Fibroblast of lung (primary cell): ENCODE data around the gene PYCARD.

Source experiments
- CTCF ChIP-seq, 2 donors: IDR thresholded peaks in 1 of 2; conservative IDR thresholded peaks in 1 of 2; 1 replicate in 1 of 2; 2 replicates in 1 of 2; pipeline ENCODE4 v1.5.1; 2011 to 2012; ENCODE audit warnings: low read length in 2 of 2, control low read depth in 1 of 2, inconsistent platforms in 1 of 2, low read depth in 1 of 2, mild to moderate bottlenecking in 1 of 2
- EZH2 ChIP-seq: IDR thresholded peaks from 2 replicates; pipeline ENCODE4 v1.5.1; 2012; ENCODE audit warnings: low read length, control low read depth, mild to moderate bottlenecking; ENCODE audit errors: missing control alignments

GRCh38 chr16:31242206-31242605 lies 39.6 kb upstream of the PYCARD start:
- no peak for TF ChIP-seq EZH2
- TF ChIP-seq CTCF (conservative IDR thresholded peaks at IDR 0.05 in 1 of 2, IDR thresholded peaks at IDR 0.05 in 1 of 2; ENCODE audit: low read depth in 1 of 2, low read length in 2 of 2): no peak
